GM23338 (cell line): Measurements from ENCODE around the gene DEDD2.
"Not testable (repeated sequence)": the region's sequence is repeated elsewhere in the genome, so short reads cannot be mapped to it uniquely, and the experiment has no call there.

Source experiments
- CREB1 ChIP-seq: fragments of 250-450 bp; sonication (Bioruptor Pico); IDR thresholded peaks from 2 replicates; pipeline ENCODE4 v1.5.0; 2020; ENCODE audit warnings: low read depth, mild to moderate bottlenecking, moderate library complexity
- CTCF ChIP-seq, 2 experiments: fragments of 200-600 bp in 1 of 2; sonication (generic) in 1 of 2; conservative IDR thresholded peaks; 2 replicates each; pipeline versions ENCODE4 v1.5.1 to v1.6.1; 2016 to 2017; ENCODE audit warnings: antibody characterized with exemption in 2 of 2, low read depth in 2 of 2, mild to moderate bottlenecking in 2 of 2, moderate library complexity in 1 of 2
- ETS1 ChIP-seq: IDR thresholded peaks from 2 replicates; pipeline ENCODE4 v1.6.1; 2016; ENCODE audit warnings: antibody characterized with exemption
- EZH2 ChIP-seq: fragments of 200-600 bp; sonication (generic); IDR thresholded peaks from one replicate; pipeline ENCODE4 v1.8.0; 2017; ENCODE audit warnings: antibody characterized with exemption, mild to moderate bottlenecking, low read depth; ENCODE audit not compliant: unreplicated experiment
- EZH2phosphoT487 ChIP-seq: fragments of 200-600 bp; sonication (generic); IDR thresholded peaks from one replicate; pipeline ENCODE4 v1.8.1; 2018; ENCODE audit warnings: antibody characterized with exemption; ENCODE audit not compliant: unreplicated experiment
- JUNB ChIP-seq: IDR thresholded peaks from one replicate; pipeline ENCODE4 v1.6.1; 2016; ENCODE audit warnings: antibody characterized with exemption; ENCODE audit not compliant: unreplicated experiment
- POLR2AphosphoS5 ChIP-seq: IDR thresholded peaks from 2 replicates; pipeline ENCODE4 v1.6.1; 2016; ENCODE audit warnings: antibody characterized with exemption, low read depth
- REST ChIP-seq: IDR thresholded peaks from one replicate; pipeline ENCODE4 v1.6.1; 2018; ENCODE audit warnings: antibody characterized with exemption; ENCODE audit not compliant: unreplicated experiment
- ZNF114 ChIP-seq: fragments of 250-450 bp; sonication (Bioruptor Pico); IDR thresholded peaks from 2 replicates; pipeline ENCODE4 v1.5.0; 2020; ENCODE audit warnings: mild to moderate bottlenecking, moderate library complexity
- ZNF331 ChIP-seq: fragments of 250-450 bp; sonication (Bioruptor Pico); IDR thresholded peaks from 2 replicates; pipeline ENCODE4 v1.5.0; 2020; ENCODE audit warnings: low read depth, mild to moderate bottlenecking, moderate library complexity
- ZNF462 ChIP-seq: fragments of 250-450 bp; sonication (Bioruptor Pico); IDR thresholded peaks from 2 replicates; pipeline ENCODE4 v1.5.0; 2020; ENCODE audit warnings: mild to moderate bottlenecking, moderate library complexity

GRCh38 chr19:42266105-42266504 lies 48.6 kb upstream of the DEDD2 start:
- TF ChIP-seq CTCF (conservative IDR thresholded peaks at IDR 0.05; ENCODE audit: low read depth in 2 of 2); REST; ETS1; EZH2phosphoT487; EZH2; CREB1; POLR2AphosphoS5; ZNF114; ZNF462 (CRISPR knock-in tag); ZNF331 (CRISPR knock-in tag); JUNB: not testable (repeated sequence)
